Activated gamma-delta T cell (primary cell): Measurements from ENCODE around the gene OSBPL8.
"Not testable (repeated sequence)": the region's sequence is repeated elsewhere in the genome, so short reads cannot be mapped to it uniquely, and the experiment has no call there.

Source experiments
- DNase-seq: peaks from one replicate; lab custom pipeline; 2025; lab: John Stamatoyannopoulos, UW

OSBPL8 gene

DNA sequence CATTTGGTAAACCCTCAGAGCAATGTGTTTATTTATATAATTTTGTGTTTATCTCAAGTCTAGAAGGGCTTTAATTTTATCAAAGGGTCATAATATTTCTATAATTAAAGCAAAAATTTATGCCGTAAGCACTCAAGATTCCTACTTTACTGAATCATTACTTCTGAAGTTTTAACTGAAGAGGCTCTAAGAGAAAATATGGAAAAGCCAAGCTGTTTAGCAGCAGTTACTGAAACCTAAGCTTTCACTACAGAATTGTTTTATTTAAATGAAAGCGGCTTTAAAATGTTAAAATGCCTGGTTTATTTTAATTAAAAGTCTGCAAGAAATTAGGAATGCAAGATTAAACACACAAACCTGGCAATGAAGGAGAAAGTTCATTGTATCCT is 137.4 kb downstream of the OSBPL8 start:
- no peak for DNase-seq

DNA sequence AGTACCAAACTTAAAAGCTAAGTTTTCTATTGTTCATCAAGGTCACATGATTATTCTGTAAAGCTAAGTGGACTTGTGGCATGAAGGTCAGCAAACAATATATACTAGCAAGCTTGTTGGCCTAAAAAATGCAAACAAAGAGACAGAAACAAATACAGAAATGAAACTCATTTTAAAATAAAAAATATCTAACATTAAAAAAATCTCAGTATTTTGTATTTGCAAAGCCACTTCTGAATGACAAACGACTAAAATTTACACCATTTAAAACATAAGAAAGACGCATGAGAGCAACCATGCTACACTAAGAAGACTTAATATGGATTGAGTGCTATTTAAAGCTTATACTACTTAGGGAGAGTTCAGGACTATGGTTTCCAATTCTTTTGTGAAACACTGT is 138.5 kb downstream of the OSBPL8 start:
- no peak for DNase-seq

DNA sequence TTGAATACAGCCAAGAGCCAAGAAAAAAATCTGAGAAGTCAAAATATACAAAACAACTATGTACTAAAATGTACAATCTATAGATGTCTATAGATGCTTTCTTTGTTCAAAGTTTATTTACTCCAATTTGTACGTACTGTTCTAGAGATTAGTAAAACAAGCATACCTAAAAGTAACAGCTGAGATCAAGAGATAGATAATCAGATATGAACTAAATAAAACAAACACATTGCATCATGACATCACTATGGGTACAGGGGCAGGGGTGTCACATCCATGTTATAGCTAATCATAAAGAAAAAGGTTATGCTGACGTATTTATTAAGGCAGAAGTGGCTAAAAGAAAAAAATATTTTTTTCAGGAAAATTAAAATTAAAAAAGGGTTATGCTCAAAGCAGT is 139.3 kb downstream of the OSBPL8 start:
- no peak for DNase-seq

DNA sequence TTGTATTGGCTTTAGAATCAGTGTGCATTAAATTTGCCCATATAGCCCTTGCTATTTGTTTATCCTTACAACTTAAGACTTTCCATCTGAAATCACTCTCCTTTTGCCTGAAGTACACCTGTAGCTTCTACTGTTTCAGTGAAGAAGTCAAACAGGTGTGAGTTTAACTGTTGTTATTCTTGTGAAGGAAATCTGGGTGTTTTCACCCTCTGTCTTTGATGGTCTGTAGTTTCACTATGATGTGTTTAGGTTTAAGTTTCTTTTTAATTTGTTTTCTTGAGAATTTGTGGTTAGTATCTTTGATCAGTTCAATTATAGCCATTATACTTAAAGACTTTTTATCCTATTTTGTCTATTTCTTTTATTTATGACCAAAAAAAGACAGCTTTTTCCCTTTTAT is 142.5 kb downstream of the OSBPL8 start:
- DNase-seq = no peak

DNA sequence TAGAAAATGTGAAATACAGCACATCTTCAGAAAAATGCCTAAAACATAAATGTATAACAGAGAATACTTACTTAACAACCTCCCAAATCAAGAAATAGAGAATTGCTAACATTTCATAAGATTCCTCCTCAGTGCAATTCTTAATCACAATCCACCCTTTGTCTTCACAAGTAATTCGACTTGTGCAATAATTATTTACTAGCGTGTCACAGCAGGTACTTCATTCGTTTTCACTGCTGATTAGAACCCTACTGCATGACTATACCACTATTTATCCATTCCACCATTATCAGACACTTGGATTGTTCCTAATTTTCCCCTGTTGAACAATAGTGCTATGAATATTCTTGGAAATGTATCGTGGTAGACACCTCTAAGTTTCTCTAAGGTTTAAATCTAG is 146.4 kb downstream of the OSBPL8 start:
- no peak for DNase-seq

- DNase-seq = no peak
Measured at GRCh38 chr12:76410781-76411180, 148.8 kb downstream of the OSBPL8 start.

GRCh38 chr12:76410371-76410770 is 149.2 kb downstream of the OSBPL8 start:
- no peak for DNase-seq

- no peak for DNase-seq
Measured at GRCh38 chr12:76409074-76409473, 150.5 kb downstream of the OSBPL8 start.

DNA sequence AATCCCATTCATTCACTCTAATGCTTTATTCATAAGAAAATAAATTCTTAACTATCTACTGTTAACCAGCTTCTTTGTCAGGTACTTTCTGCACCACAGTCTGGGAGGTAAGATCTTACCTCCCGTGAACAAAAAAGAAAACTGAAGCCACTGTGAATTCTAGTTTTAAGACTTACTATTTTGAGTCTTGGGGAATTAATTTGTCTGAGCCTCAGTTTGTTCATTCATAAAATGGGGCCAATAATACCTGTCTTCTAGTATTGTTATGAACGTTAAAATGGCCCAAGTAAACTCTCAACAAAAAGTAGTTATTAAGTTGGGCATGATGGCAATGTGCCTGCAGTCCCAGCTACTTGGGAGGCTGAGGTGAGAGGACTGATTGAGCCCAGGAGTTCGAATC is 151.9 kb downstream of the OSBPL8 start:
- DNase-seq = no peak

DNA sequence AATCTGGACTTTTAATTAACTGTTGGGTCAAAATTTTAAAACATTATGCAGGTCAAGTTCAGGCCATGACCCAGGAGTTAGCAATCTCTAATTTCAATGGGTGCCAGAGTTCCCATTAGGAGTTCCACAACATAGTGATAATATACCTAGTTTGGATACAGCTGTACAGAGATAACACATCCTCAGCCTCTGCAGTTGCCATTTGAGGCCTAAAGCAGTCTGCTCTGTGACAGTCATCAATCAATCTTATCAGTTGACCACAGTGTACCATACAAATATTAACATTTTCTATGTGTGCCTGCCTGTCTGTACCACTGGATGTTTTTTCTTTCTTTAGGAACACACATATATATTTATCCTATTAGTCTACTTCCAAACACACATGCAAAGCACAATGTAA is 157.3 kb downstream of the OSBPL8 start:
- DNase-seq = no peak

- no peak for DNase-seq
Measured at GRCh38 chr12:76400136-76400535, 159.4 kb downstream of the OSBPL8 start.

DNA sequence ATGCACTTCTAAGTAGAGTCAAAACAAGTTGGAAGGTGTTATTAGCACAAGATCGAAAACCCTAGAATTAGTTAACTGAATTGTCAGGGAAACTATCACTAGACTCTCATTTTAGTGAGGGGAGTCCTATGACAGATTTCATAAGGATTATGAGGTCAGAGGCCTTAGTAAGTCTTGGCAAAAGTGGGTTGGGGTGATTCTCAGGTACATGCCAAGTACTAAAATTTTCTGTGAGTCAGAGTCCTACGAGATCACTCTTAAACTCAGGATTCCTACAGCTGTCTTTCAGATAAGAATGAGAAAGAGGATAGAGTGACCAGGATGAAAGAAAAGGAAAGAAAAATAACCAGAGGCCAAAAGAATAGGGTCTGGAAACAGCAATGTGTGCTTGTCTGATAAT is 160.5 kb downstream of the OSBPL8 start:
- DNase-seq = no peak

GRCh38 chr12:76398106-76398505 is 161.5 kb downstream of the OSBPL8 start:
- no peak for DNase-seq

DNA sequence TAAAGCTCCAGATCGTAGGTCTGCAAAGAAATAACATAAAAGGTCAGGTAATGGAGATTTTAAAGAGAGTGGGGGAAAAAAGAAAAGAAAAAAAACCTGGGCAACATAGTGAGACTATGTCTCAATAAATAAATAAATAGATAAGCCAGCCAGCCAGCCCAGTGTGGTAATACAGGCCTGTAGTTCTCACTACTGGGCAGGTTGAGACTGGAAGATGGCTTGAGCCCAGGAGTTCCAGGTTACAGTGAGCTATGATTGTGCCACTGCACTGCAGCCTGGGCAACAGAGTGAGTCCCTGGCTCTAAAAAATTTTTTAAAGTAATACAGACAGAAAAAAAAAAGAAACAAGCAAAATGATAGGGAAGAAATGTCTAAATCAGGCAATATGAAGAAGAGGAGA is 168.1 kb downstream of the OSBPL8 start:
- DNase-seq = no peak

- no peak for DNase-seq
Measured at GRCh38 chr12:76387614-76388013, 172.0 kb downstream of the OSBPL8 start.

DNA sequence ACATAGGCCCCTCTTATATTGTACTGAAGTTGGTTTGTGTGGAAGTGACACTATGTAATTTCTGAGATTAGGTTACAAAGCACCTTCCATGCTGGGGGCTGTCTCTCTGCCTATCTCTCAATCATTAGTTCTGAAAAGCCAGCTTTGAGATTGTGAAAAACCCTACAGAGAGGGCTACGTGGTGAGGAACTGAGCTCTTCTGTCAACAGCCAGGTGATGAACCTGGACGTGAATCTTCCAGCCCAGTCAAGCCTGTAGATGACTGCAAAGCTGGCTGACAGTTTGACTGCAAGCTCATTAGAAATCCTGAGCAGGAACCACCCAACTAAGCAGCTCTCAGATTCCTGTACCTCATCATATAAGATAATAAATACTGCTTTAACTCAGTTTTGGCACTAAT is 175.0 kb downstream of the OSBPL8 start:
- no peak for DNase-seq

GRCh38 chr12:76383988-76384387 is 175.6 kb downstream of the OSBPL8 start:
- no peak for DNase-seq

GRCh38 chr12:76379261-76379660 is 180.3 kb downstream of the OSBPL8 start:
- no peak for DNase-seq

DNA sequence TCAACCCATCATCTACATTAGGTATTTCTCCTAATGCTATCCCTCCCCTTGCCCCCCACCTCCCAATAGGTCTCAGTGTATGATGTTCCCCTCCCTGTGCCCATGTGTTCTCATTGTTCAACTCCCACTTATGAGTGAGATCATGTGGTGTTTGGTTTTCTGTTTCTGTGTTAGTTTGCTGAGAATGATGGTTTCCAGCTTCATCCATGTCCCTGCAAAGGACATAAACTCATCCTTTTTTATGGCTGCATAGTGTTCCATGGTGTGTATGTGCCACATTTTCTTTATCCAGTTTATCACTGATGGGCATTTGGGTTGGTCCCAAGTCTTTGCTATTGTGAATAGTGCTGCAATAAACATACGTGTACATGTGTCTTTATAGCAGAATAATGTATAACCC is 182.7 kb downstream of the OSBPL8 start:
- DNase-seq = not testable (repeated sequence)

DNA sequence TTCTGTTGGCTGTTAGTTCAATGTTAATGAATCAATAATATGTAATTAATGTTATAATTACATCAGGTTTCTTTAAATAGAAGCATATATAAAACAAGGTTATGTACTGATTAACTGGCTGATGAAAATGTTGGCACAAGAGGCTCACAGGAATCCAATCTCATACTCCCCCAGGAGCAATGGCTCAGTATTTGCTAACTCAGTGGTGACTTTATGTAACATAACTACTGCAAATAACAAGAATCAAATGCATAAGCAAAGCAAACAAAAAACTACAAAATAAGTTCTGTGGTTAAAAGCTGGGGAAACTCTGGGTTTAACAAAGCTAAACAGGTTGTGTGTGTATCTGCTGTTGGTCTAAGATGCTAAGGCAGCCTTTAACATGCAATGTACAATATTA is 183.6 kb downstream of the OSBPL8 start:
- DNase-seq = no peak

- no peak for DNase-seq
Measured at GRCh38 chr12:76375470-76375869, 184.1 kb downstream of the OSBPL8 start.

- no peak for DNase-seq
Measured at GRCh38 chr12:76374386-76375020, 185.1 kb downstream of the OSBPL8 start.

DNA sequence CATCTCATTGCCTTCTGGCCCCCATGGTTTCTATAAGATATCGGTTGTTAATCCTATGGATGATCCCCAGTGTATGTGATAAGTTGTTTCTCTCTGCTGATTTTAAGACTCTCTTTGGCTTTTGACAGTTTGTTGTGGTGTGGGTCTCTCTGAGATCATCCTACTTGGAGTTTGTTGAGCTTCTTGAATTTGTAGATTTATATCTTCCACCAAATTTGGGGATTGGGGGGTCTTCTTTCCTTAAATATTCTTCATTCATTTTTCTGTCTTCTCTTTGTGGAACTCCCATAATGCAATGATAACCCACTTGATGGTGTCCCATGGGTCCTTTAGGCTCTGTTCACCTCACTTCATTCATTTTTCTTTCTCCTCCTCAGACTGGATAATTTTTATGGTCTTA is 191.3 kb downstream of the OSBPL8 start:
- no peak for DNase-seq

GRCh38 chr12:76366163-76366562 is 193.4 kb downstream of the OSBPL8 start:
- DNase-seq = no peak

GRCh38 chr12:76364131-76364530 is 195.4 kb downstream of the OSBPL8 start:
- not testable (repeated sequence) for DNase-seq
